AG10803 (cell line): ENCODE results near the gene REEP1.

ENCODE experiments used
- DNase-seq: peaks from one replicate; pipeline ENCODE4 v3.0.0; 2010; ENCODE audit warnings: low read depth
- H3K4me3 ChIP-seq: 2 replicates; pipeline ENCODE4 v1.5.1; 2011; ENCODE audit warnings: mild to moderate bottlenecking, low read length, control low read depth
- TF ChIP-seq, protein P1 (sequence below): conservative IDR thresholded peaks from 2 replicates; pipeline ENCODE4 v1.5.1; 2011; ENCODE audit warnings: mild to moderate bottlenecking, low read length, control low read depth, inconsistent platforms

REEP1 gene

DNA sequence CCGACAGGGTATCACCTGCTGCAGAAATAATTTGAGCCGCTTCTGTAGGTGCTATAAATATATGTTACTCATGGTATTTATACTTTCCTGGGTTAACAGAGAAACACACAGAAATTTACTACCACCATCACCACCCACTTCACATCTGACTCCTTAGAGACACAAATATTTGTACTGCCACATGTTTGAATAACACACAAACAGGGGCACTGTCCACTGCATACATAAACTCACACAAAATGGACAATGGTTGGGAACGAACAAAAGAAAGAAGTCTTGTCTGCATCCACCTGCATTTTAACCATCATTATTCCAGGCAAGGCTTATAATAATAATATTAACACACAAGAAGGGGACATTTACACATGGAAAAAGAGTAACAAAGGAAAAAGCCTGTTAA, 166.1 kb downstream of the REEP1 start:
- no peak overlapping the region for H3K4me3 ChIP-seq
- TF ChIP-seq, protein P1, sequence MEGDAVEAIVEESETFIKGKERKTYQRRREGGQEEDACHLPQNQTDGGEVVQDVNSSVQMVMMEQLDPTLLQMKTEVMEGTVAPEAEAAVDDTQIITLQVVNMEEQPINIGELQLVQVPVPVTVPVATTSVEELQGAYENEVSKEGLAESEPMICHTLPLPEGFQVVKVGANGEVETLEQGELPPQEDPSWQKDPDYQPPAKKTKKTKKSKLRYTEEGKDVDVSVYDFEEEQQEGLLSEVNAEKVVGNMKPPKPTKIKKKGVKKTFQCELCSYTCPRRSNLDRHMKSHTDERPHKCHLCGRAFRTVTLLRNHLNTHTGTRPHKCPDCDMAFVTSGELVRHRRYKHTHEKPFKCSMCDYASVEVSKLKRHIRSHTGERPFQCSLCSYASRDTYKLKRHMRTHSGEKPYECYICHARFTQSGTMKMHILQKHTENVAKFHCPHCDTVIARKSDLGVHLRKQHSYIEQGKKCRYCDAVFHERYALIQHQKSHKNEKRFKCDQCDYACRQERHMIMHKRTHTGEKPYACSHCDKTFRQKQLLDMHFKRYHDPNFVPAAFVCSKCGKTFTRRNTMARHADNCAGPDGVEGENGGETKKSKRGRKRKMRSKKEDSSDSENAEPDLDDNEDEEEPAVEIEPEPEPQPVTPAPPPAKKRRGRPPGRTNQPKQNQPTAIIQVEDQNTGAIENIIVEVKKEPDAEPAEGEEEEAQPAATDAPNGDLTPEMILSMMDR = no peak
- no peak for DNase-seq

DNA sequence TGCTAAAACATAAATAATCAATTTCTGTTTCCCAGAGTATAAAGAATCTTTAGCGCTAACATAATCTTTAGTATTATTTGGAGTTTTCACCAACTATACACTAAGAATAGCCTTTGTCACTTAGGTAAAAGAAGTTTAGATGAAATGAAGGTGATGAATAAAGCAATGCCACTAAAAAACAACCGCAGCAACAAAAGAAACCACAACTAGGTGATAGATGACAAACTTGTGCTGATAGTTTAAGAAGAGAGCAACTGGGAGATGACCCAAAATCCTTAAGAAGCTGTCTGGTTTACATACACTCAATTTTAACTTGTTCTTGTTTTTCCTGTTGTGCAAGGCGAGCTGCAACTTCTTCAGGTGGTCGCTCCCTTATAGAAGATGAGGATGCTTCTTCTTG, 167.0 kb downstream of the REEP1 start:
- no peak for DNase-seq
- H3K4me3 ChIP-seq = no peak overlapping the region
- TF ChIP-seq, protein P1 = no peak
